Naive thymus-derived CD8-positive, alpha-beta T cell (primary cell): ENCODE data around the gene PEX6. TPM values are rescaled to one million over a fixed set of nuclear protein-coding genes. Genes with fewer than 3 reads are reported as not detected.

Source experiments
- ATAC-seq, 2 donors: fragments of 150-1000 bp; cut with Tn5 transposase in 1 of 2; sonication (Bioruptor Pico), chemical (Tn5 transposase) in 1 of 2; 1 replicate in 1 of 2; 2 replicates in 1 of 2; pipeline ENCODE4 v1.10.0; 2021; ENCODE audit warnings: mild to moderate bottlenecking in 2 of 2, moderate library complexity in 2 of 2
- POLR2A ChIA-PET: fragments of 350-600 bp; sonication (Branson Sonifier 250); formaldehyde crosslinking; loops from one replicate; lab custom pipeline; 2021; ENCODE audit warnings: antibody characterized with exemption; lab: Charles Lee
- DNase-seq, 10 donors: peaks; one replicate each; pipeline versions ENCODE4 v3.0.0 to v3.0.0-alpha.2; 2020 to 2022
- H3K27ac Mint-ChIP-seq, 10 donors: one replicate each; pipeline ENCODE4 v1.8.0; 2020 to 2022; ENCODE audit warnings: mild to moderate bottlenecking in 10 of 10, mixed read lengths in 10 of 10, moderate library complexity in 4 of 10, inconsistent platforms in 1 of 10
- H3K27me3 Mint-ChIP-seq, 5 donors: one replicate each; pipeline ENCODE4 v1.8.0; 2021 to 2022; ENCODE audit warnings: mixed read lengths in 5 of 5
- H3K36me3 Mint-ChIP-seq, 3 donors: one replicate each; pipeline ENCODE4 v1.8.0; 2020 to 2022; ENCODE audit warnings: mixed read lengths in 3 of 3, mild to moderate bottlenecking in 2 of 3, inconsistent platforms in 1 of 3
- H3K4me1 Mint-ChIP-seq, 4 donors: one replicate each; pipeline ENCODE4 v1.8.0; 2021 to 2022; ENCODE audit warnings: mixed read lengths in 4 of 4
- H3K4me3 Mint-ChIP-seq, 10 donors: one replicate each; pipeline ENCODE4 v1.8.0; 2020 to 2022; ENCODE audit warnings: mild to moderate bottlenecking in 10 of 10, mixed read lengths in 10 of 10, moderate library complexity in 6 of 10, inconsistent platforms in 1 of 10
- H3K9me3 Mint-ChIP-seq, 9 donors: one replicate each; pipeline ENCODE4 v1.8.0; 2020 to 2022; ENCODE audit warnings: mixed read lengths in 9 of 9, mild to moderate bottlenecking in 3 of 9, inconsistent platforms in 1 of 9, moderate library complexity in 1 of 9
- polyA plus RNA-seq, 3 donors: library from polyadenylated mRNA; unstranded; fragments of 300-500 nt; fragmentation: Illumina TruSeq; gene quantifications; one replicate each; pipeline ENCODE4 v1.2.3, GENCODE V29; 2021
- total RNA-seq, 8 experiments: library from RNA in 2 of 8; stranded (reverse) in 2 of 8; gene quantifications; one replicate each; pipeline ENCODE4 v1.2.3 and lab custom pipeline; 2021 to 2026

PEX6 gene
- total and polyA plus RNA-seq, 5 experiments from 2014 or later = 17.6 to 38.3 (median 30.8) TPM

DNA sequence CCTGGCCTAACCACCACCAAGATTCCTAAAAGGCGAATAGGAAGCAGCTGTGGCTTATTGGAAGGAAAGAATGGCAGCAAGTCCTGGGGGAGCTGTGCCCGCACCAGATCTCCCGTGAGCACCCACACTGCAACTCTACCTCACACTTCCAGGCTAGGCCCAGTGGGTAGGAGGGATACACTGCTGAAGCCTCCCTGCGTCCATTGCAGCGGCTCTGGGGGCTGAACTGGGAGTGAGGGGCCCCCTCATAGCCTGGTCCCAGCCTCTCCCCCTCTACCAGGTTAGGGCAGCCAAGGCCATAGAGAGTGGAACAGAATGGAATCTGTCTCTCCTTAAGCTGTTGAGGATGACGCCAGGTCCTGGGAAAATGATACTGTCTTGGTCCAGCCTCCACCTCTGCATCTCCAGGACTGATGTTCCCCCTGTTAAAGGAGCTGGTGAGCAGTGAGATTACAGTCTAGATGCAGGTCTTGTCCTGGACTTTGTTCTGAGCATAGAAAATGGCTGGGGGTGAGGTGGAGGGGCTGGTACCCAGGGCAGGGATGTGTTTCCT is 38.4 kb downstream of the PEX6 start:
- no peak for DNase-seq
- POLR2A ChIA-PET = interaction anchor here (0.6 to 5.7 kb wide), 2 partner anchors 12 to 120 kb away, joined by 4 to 26 read pairs; partner anchors contain the start of gene CNPY3
- Mint-ChIP-seq H3K4me1 (peaks cover 8 to 32% (median 15%) of the 10 kb centered on the region in 4 donors), H3K36me3 (peaks cover 0 to 81% (median 18%) of the 10 kb centered on the region in 3 donors), H3K4me3 (no peak overlapping the region), H3K27ac (peak overlapping the region in 8 of 10 donors; percentile 22 to 44 (median 31)), H3K27me3 (no peaks in the 10 kb centered on the region), H3K9me3 (no peaks in the 10 kb centered on the region)
- ATAC-seq = no peak

DNA sequence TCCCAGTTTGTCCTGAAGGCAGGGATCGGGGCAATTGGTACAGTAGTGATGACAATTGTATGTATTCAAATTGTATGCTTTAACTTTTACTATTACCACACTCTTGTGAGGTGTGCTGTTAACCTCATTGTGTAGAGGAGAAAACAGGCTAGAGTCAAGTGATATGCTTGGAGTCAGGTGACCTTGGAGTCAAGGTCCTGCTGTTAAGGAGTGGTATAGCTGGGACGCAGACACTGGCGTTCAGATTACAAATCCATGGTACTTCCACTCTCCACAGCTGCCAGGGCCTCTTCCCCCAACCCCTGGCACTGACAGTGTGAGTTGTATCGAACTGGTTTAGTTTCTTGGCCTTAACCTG is 39.2 kb downstream of the PEX6 start:
- H3K36me3 Mint-ChIP-seq = peaks cover 0 to 81% (median 18%) of the 10 kb centered on the region in 3 donors
- no peaks in the 10 kb centered on the region for H3K9me3 Mint-ChIP-seq
- POLR2A ChIA-PET = interaction anchor here (5.7 kb wide), 1 partner anchor 11 kb away, joined by 26 read pairs; the partner anchor contains the start of gene CNPY3
- ATAC-seq (no peak), DNase-seq (no peak)
- no peak overlapping the region for H3K4me3 Mint-ChIP-seq
- no peaks in the 10 kb centered on the region for H3K27me3 Mint-ChIP-seq
- H3K27ac Mint-ChIP-seq = peak overlapping the region in 6 of 10 donors; percentile 22 to 83 (median 36)
- peaks cover 11 to 38% (median 17%) of the 10 kb centered on the region in 4 donors for H3K4me1 Mint-ChIP-seq

DNA sequence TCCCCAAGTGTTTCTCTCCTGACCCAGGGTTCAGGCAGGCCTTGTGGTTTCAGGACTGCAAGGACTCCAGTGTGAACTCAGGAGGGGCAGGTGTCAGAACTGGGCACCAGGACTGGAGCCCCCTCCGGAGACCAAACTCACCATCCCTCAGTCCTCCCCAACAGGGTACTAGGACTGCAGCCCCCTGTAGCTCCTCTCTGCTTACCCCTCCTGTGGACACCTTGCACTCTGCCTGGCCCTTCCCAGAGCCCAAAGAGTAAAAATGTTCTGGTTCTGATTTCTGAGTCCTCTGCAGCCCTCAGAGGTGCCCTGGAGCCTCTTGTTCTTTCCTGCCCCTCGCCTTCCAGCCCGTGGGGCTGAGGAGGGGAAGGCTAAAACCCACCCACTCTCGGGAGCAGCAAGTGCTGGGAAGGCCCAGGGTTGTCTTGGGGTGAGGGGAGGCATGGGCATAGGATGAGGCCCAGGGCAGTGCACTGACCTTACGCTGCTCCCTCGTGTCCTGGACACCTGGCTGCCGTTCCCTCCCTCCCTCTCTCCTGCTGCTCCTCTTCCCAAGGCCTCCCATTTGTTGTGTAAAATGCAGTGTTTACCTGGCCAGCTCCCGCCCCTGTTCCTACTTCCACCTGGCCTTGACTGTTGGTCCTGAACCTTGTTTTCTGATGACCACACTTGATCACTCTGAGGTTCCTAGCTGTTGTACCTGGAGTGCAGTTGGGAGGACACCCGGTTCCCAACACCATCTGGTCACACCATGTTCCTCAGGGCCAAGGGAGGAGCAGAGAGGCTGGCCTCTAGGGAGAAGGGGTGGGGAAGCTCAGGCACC is 39.8 kb downstream of the PEX6 start:
- DNase-seq = no peak
- Mint-ChIP-seq H3K4me1 (peaks cover 11 to 44% (median 20%) of the 10 kb centered on the region in 4 donors), H3K27me3 (no peaks in the 10 kb centered on the region), H3K27ac (peak overlapping the region in 4 of 10 donors; percentile 22 to 83 (median 44)), H3K9me3 (no peaks in the 10 kb centered on the region), H3K36me3 (peaks cover 0 to 81% (median 18%) of the 10 kb centered on the region in 3 donors), H3K4me3 (no peak overlapping the region)
- POLR2A ChIA-PET = interaction anchor here (5.7 kb wide), 1 partner anchor 10 kb away, joined by 26 read pairs; the partner anchor contains the start of gene CNPY3
- ATAC-seq = no peak

DNA sequence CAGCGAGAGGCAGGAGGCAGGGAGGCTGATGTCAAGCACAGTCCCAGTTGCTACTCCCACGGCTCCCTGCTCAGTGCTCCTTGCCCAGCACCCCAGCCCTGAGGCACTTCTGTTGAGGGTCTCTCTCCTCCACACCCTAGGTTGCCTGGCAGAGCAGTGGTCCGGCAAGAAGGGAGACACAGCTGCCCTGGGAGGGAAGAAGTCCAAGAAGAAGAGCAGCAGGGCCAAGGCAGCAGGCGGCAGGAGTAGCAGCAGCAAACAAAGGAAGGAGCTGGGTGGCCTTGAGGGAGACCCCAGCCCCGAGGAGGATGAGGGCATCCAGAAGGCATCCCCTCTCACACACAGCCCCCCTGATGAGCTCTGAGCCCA is 40.6 kb downstream of the PEX6 start:
- Mint-ChIP-seq H3K9me3 (no peaks in the 10 kb centered on the region), H3K27me3 (no peaks in the 10 kb centered on the region), H3K27ac (peak overlapping the region in 3 of 10 donors; percentile 40 to 75 (median 66)), H3K4me1 (peaks cover 16 to 51% (median 28%) of the 10 kb centered on the region in 4 donors), H3K4me3 (no peak overlapping the region), H3K36me3 (peaks cover 0 to 80% (median 14%) of the 10 kb centered on the region in 3 donors)
- DNase-seq (no peak), ATAC-seq (no peak)
- POLR2A ChIA-PET = interaction anchor here (5.7 kb wide), 1 partner anchor 10 kb away, joined by 26 read pairs; the partner anchor contains the start of gene CNPY3

DNA sequence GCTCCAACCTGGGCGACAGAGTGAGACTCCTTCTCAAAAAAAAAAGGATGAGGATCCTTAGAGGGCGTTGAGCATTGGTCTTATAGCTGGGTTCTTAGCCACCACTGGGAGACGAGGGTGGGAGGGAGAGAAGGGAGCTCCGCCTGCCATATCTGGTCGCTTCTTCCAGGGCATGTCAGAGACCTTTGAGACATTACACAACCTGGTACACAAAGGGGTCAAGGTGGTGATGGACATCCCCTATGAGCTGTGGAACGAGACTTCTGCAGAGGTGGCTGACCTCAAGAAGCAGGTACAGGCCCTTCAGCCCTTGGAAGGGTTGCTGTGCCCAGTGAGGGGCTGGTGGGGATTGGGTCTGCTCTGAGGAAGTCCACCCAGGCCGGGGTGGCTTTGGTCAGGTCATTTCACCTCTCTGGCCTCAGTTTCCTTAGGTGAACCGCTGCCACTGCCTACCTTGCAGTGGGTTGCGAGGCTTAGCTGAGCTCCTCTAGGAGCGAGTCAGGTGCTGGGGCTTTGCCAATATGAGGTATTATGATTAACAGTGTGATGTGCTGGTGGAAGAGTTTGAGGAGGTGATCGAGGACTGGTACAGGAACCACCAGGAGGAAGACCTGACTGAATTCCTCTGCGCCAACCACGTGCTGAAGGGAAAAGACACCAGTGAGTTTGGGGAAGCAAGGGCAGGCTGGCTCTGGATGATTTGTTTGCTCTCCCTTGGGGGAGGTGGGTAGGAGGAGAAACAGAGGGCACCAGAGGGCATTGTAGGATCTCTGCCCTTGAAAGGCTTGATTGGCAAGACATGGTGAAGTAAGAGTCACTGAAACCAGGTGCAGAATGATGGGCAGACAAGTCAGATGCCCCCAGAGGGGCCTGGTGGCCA is 41.2 kb downstream of the PEX6 start:
- ATAC-seq (no peak), DNase-seq (no peak)
- peak overlapping the region in 1 of 10 donors; percentile 14 for H3K4me3 Mint-ChIP-seq
- H3K4me1 Mint-ChIP-seq = peaks cover 22 to 57% (median 34%) of the 10 kb centered on the region in 4 donors
- peaks cover 0 to 84% (median 12%) of the 10 kb centered on the region in 3 donors for H3K36me3 Mint-ChIP-seq
- H3K27ac Mint-ChIP-seq = peak overlapping the region in 9 of 10 donors; percentile 12 to 75 (median 40)
- H3K9me3 Mint-ChIP-seq = no peaks in the 10 kb centered on the region
- POLR2A ChIA-PET = interaction anchor here (1.0 to 5.7 kb wide), 2 partner anchors 9 to 46 kb away, joined by 3 to 26 read pairs; partner anchors contain the start of gene CNPY3
- H3K27me3 Mint-ChIP-seq = no peaks in the 10 kb centered on the region

DNA sequence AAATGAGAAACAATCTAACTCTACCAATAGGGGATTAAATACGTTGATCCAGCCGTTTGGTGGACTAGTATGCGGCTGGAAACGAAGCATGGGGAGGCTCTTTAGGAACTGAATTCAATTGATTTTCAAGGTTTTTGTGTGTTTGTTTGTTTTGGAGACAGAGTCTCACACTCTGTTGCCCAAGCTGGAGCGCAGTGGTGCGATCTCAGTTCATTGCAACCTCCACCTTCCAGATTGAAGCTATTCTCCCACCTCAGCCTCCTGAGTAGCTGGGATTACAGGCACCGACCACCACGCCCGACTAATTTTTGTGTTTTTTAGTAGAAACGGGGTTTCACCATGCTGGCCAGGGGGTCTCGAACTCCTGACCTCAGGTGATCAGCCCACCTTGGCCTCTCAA is 42.6 kb downstream of the PEX6 start:
- POLR2A ChIA-PET = interaction anchor here (0.7 to 5.7 kb wide), 3 partner anchors 8 to 47 kb away, joined by 3 to 26 read pairs (median 4); partner anchors contain the start of gene CNPY3

DNA sequence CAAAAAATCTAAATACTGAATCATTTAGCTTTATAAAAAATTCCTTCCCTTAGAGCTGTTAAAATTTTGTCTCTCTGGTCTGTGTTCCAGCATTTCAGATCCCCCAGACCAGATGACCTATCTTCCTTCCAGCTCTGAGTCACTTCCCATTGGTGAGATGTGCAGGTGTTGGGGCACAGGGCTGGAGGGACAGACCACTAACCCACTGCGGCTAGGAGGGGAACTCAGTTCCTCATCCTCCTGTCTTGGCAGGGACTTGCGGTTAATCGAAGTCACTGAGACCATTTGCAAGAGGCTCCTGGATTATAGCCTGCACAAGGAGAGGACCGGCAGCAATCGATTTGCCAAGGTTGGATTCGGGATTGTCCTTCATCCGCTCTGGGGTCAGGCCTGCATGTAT is 43.7 kb downstream of the PEX6 start:
- Mint-ChIP-seq H3K27me3 (no peaks in the 10 kb centered on the region), H3K27ac (peak overlapping the region in 8 of 10 donors; percentile 44 to 97 (median 78)), H3K36me3 (peaks cover 0 to 80% (median 10%) of the 10 kb centered on the region in 3 donors), H3K4me3 (no peak overlapping the region), H3K9me3 (no peaks in the 10 kb centered on the region), H3K4me1 (peaks cover 32 to 80% (median 57%) of the 10 kb centered on the region in 4 donors)
- POLR2A ChIA-PET = interaction anchor here (0.8 kb wide), 1 partner anchor 9 kb away, joined by 6 read pairs; no protein-coding TSS in a partner anchor
- no peak for ATAC-seq
- no peak for DNase-seq

More for the DNA sequence above, 42.6 kb downstream of the PEX6 start:
- peak overlapping the region in 7 of 10 donors; percentile 6 to 97 (median 66) for H3K27ac Mint-ChIP-seq
- peaks cover 31 to 69% (median 47%) of the 10 kb centered on the region in 4 donors for H3K4me1 Mint-ChIP-seq
- H3K4me3 Mint-ChIP-seq = no peak overlapping the region
- peaks cover 0 to 86% (median 10%) of the 10 kb centered on the region in 3 donors for H3K36me3 Mint-ChIP-seq
- H3K9me3 Mint-ChIP-seq = no peaks in the 10 kb centered on the region
- ATAC-seq (no peak), DNase-seq (no peak)
- H3K27me3 Mint-ChIP-seq = no peaks in the 10 kb centered on the region

DNA sequence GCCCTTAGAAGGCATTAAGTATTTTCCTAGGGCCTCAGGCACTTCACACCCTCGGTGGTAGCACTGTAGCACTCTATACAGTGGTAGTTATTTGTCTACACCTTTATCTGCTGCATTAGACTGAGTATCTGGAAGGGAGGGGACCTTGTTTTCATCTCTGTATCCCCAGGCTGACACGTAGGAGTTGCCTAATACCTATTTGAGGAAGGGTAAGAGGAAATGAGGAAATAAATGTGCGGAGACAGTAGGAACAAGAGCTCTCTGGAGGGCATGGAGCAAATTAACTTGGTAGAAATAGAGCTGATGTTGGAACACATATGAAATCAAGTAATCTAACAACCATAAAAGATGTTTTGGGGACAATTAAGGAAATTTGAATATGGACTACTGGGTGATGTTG is 45.8 kb downstream of the PEX6 start:
- Mint-ChIP-seq H3K27me3 (no peaks in the 10 kb centered on the region), H3K36me3 (peaks cover 0 to 64% (median 10%) of the 10 kb centered on the region in 3 donors), H3K9me3 (no peaks in the 10 kb centered on the region), H3K4me1 (peaks cover 41 to 85% (median 75%) of the 10 kb centered on the region in 4 donors), H3K4me3 (peak overlapping the region; percentile 48 to 100 (median 74)), H3K27ac (peak overlapping the region; percentile 71 to 99 (median 92))
- ATAC-seq (no peak), DNase-seq (no peak)
- POLR2A ChIA-PET = interaction anchor here (0.9 to 1.0 kb wide), 2 partner anchors 37 to 47 kb away, joined by 3 read pairs; no protein-coding TSS in a partner anchor

DNA sequence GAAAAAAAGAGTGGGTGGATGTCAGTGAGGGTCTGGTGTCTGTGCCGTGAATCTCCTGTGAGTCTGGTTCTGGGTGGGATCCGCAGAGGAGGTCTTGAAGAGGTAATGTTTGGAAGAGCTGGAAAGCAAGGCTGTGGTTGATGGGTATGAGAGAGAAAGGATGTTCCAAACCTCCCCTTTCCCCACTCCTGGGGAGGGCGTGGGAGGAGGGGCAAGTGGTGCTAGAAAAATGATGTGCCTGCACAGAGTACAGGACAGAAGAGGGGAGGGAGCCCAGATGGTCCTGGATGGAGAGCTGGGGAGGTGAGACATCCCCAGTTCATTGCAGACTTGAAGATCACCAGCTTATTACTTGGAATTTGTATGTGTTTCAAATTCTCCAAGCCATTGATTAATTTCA is 46.6 kb downstream of the PEX6 start:
- Mint-ChIP-seq H3K36me3 (peaks cover 0 to 56% (median 6%) of the 10 kb centered on the region in 3 donors), H3K4me1 (peaks cover 38 to 78% (median 73%) of the 10 kb centered on the region in 4 donors), H3K9me3 (no peaks in the 10 kb centered on the region), H3K4me3 (peak overlapping the region; percentile 55 to 100 (median 74)), H3K27ac (peak overlapping the region; percentile 86 to 99 (median 94)), H3K27me3 (no peaks in the 10 kb centered on the region)
- POLR2A ChIA-PET = interaction anchor here (0.8 to 5.2 kb wide), 3 partner anchors 15 to 81 kb away, joined by 3 to 109 read pairs (median 3); partner anchors contain the start of genes KLHDC3 and MEA1
- ATAC-seq (no peak), DNase-seq (no peak)

DNA sequence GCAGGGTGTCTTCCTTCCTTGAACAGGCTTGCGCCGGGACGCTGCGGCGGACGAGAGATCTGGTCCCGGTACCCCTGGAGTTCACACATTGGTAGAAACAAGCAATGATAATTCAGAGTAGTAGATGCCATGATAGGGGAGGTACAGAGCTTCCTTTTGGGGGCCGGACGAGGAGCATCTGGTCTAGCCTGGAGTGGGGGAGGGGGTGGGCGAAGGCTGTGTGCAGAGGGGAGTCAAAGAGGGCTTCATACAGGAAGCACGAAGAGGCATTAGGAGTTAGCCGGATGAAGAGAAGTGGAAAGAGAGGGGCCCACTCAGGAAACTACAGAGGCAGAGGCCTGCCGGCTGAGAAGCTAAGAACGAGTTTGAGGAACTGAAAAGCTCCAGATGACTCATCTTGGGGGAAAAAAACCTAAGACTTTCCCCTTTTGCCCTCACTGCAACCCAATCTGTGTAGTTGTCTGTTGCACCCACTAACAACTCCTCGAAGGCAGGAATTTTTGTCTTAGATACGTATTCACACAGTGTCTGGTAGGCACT is 49.1 kb downstream of the PEX6 start:
- Mint-ChIP-seq H3K27me3 (no peaks in the 10 kb centered on the region), H3K4me1 (peaks cover 32 to 64% (median 60%) of the 10 kb centered on the region in 4 donors), H3K27ac (peak overlapping the region; percentile 97 to 100 (median 99)), H3K4me3 (peak overlapping the region; percentile 92 to 100 (median 96)), H3K36me3 (peaks cover 0 to 32% (median 0%) of the 10 kb centered on the region in 3 donors), H3K9me3 (no peaks in the 10 kb centered on the region)
- ATAC-seq = peak; percentile 21 to 42
- DNase-seq = peak in 5 of 10 donors; percentile 37 to 57 (median 52)
- POLR2A ChIA-PET = interaction anchor here (0.6 to 5.2 kb wide), 59 partner anchors 9 to 1851 kb away, joined by 3 to 144 read pairs (median 6); partner anchors contain the start of genes ABCC10, BICRAL, BYSL and CUL7
